DND-41 (cell line): ENCODE data around the gene PIK3AP1.

Source experiments
- EZH2 ChIP-seq: IDR thresholded peaks from 3 replicates; pipeline ENCODE4 v1.6.1; 2012; ENCODE audit warnings: borderline replicate concordance, low read depth, mild to moderate bottlenecking, moderate library complexity, low read length, inconsistent platforms; ENCODE audit not compliant: severe bottlenecking
- TF ChIP-seq, protein P1 (sequence below): IDR thresholded peaks from 2 replicates; pipeline ENCODE4 v1.5.1; 2012; ENCODE audit warnings: borderline replicate concordance, low read length, moderate library complexity, mild to moderate bottlenecking; ENCODE audit not compliant: poor library complexity, severe bottlenecking; ENCODE audit errors: extremely low read depth

DNA sequence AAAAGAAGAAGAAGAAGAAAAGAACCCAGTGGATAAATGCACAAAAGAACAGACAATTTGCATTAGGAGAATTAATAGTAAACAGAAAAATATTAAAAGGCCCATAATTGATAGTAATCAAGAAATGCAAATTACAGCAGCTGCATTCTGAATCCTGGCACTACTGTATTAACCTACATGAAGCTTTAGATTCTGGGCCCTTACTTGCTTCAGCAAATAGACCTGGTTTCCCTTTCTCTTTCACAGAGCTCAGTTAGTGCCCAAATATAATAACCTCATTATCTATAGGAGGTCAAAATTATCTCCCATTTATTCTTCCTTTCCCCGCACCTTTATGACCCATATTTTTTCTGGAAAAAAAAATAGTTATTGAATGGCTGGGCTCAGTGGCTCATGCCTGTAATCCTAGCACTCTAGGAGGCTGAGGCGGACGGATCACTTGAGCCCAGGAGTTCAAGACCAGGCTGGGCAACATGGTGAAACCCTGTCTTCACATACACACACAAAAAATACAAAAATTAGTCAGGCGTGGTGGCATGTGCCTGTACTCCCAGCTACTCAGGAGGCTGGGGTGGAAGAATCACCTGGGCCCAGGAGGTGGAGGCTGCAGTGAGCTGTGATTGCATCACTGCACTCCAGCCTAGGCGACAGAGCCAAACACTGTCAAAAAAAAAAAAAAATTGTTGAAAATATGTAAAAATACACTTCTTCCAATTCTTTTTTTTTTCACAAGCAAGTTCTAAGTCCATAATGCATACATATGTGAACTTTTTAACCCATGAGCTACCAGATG is 36.0 kb upstream of the PIK3AP1 start:
- TF ChIP-seq, protein P1, sequence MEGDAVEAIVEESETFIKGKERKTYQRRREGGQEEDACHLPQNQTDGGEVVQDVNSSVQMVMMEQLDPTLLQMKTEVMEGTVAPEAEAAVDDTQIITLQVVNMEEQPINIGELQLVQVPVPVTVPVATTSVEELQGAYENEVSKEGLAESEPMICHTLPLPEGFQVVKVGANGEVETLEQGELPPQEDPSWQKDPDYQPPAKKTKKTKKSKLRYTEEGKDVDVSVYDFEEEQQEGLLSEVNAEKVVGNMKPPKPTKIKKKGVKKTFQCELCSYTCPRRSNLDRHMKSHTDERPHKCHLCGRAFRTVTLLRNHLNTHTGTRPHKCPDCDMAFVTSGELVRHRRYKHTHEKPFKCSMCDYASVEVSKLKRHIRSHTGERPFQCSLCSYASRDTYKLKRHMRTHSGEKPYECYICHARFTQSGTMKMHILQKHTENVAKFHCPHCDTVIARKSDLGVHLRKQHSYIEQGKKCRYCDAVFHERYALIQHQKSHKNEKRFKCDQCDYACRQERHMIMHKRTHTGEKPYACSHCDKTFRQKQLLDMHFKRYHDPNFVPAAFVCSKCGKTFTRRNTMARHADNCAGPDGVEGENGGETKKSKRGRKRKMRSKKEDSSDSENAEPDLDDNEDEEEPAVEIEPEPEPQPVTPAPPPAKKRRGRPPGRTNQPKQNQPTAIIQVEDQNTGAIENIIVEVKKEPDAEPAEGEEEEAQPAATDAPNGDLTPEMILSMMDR: no peak
- TF ChIP-seq EZH2: no peak
